HG02852 (cell line): ENCODE data around the gene DNPEP.
A peak's percentile ranks its signal among the peaks of the same experiment; 100 is the strongest.

Experiments used
- ATAC-seq: cut with Tn5 transposase; IDR thresholded peaks from one replicate; pipeline ENCODE4 v1.9.1; 2021; ENCODE audit warnings: mild to moderate bottlenecking, moderate library complexity; ENCODE audit not compliant: unreplicated experiment

Gene DNPEP

GRCh38 chr2:219387306-219388120 is at the start of gene DNPEP:
TSS of gene DNPEP (minus strand) at chr2:219387912. CDS start at chr2:219387794, 118 bp downstream.
- peak; percentile 65 for ATAC-seq

GRCh38 chr2:219437141-219437540 is 49.4 kb upstream of the DNPEP start:
- no peak for ATAC-seq

- no peak for ATAC-seq
Observed at GRCh38 chr2:219436491-219436890, 48.8 kb upstream of the DNPEP start.

GRCh38 chr2:219435701-219436100 is 48.0 kb upstream of the DNPEP start:
- ATAC-seq, result no peak

- no peak for ATAC-seq
Observed at GRCh38 chr2:219434718-219435525, 47.2 kb upstream of the DNPEP start, which contains the start of gene SPEG. TSS of gene SPEG (plus strand) at chr2:219434843. CDS start at chr2:219434978, 135 bp downstream.

GRCh38 chr2:219434468-219434717 is 46.7 kb upstream of the DNPEP start:
- no peak for ATAC-seq

- ATAC-seq, result no peak
Observed at GRCh38 chr2:219433666-219434467, 46.2 kb upstream of the DNPEP start.

GRCh38 chr2:219430633-219431615 is 43.2 kb upstream of the DNPEP start:
- no peak for ATAC-seq

- ATAC-seq, result no peak
Observed at GRCh38 chr2:219429958-219430606, 42.4 kb upstream of the DNPEP start.

- no peak for ATAC-seq
Observed at GRCh38 chr2:219428469-219428868, 40.8 kb upstream of the DNPEP start.

GRCh38 chr2:219426534-219427136 is 38.9 kb upstream of the DNPEP start:
- ATAC-seq, result no peak

- no peak for ATAC-seq
Observed at GRCh38 chr2:219426068-219426443, 38.3 kb upstream of the DNPEP start.

- no peak for ATAC-seq
Observed at GRCh38 chr2:219425238-219426067, 37.7 kb upstream of the DNPEP start.

GRCh38 chr2:219423652-219424377 is 36.1 kb upstream of the DNPEP start:
- no peak for ATAC-seq

- ATAC-seq, result no peak
Observed at GRCh38 chr2:219422952-219423534, 35.3 kb upstream of the DNPEP start.

GRCh38 chr2:219421323-219421722 is 33.6 kb upstream of the DNPEP start:
- no peak for ATAC-seq

GRCh38 chr2:219420687-219421086 is 33.0 kb upstream of the DNPEP start:
- ATAC-seq, result no peak
